HL-60 (cell line): ENCODE results near the gene RGL4.

ENCODE experiments used
- POLR2AphosphoS5 ChIP-seq: IDR thresholded peaks from 2 replicates; pipeline ENCODE4 v1.6.1; 2012; ENCODE audit warnings: low read depth
- TF ChIP-seq, protein P1 (sequence below): IDR thresholded peaks from one replicate; pipeline ENCODE4 v1.5.1; 2011; ENCODE audit warnings: low read length, control low read depth, inconsistent platforms; ENCODE audit not compliant: insufficient read depth

DNA sequence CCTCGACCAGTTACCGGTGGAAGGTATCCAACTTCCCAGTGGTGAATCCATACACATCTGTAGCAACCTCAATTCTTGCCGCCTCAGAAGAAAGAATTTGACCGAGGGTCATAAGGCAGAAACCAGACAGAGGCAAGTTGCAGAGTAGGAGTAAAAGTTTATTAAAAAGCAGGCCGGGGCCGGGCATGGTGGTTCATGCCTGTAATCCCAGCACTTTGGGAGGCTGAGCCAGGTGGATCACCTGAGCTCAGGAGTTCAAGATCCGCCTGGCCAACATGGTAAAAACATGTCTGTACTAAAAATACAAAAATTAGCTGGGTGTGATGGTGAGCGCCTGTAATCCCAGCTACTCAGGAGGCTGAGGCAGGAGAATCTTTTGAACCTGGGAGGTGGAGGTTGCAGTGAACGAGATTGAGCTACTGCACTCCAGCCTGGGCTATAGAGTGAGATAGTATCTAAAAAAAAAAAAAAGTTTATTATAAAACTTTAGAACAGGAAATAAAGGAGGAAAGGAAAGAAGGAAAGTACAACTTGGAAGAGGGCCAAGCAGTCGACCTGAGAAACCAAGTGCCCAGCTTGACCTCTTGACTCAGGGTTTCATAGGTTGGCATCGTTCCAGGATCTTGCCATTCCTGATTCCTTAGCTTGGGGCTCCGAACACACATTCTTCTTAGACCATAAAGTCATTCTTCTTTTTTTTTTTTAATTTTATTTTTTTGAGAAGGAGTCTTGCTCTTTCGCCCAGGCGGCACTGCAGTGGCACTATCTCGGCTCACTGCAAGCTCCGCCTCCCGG lies 27.8 kb downstream of the RGL4 start:
- TF ChIP-seq, protein P1, sequence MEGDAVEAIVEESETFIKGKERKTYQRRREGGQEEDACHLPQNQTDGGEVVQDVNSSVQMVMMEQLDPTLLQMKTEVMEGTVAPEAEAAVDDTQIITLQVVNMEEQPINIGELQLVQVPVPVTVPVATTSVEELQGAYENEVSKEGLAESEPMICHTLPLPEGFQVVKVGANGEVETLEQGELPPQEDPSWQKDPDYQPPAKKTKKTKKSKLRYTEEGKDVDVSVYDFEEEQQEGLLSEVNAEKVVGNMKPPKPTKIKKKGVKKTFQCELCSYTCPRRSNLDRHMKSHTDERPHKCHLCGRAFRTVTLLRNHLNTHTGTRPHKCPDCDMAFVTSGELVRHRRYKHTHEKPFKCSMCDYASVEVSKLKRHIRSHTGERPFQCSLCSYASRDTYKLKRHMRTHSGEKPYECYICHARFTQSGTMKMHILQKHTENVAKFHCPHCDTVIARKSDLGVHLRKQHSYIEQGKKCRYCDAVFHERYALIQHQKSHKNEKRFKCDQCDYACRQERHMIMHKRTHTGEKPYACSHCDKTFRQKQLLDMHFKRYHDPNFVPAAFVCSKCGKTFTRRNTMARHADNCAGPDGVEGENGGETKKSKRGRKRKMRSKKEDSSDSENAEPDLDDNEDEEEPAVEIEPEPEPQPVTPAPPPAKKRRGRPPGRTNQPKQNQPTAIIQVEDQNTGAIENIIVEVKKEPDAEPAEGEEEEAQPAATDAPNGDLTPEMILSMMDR: no peak
- TF ChIP-seq POLR2AphosphoS5: no peak
